Esophagus muscularis mucosa (tissue), 4 donors: ENCODE results near the gene G6PD.
"Not testable (repeated sequence)": the region's sequence is repeated elsewhere in the genome, so short reads cannot be mapped to it uniquely, and the experiment has no call there.

Experiments used
- CTCF ChIP-seq, 3 experiments: fragments of 200-600 bp in 2 of 3; fragments of 450-650 bp in 1 of 3; sonication (generic) in 2 of 3; IDR thresholded peaks; one replicate each; pipeline ENCODE4 v1.5.1; 2017 to 2019; ENCODE audit warnings: antibody characterized with exemption in 3 of 3, mild to moderate bottlenecking in 2 of 3, moderate library complexity in 1 of 3
- EP300 ChIP-seq: sonication (generic); formaldehyde crosslinking; IDR thresholded peaks from one replicate; pipeline ENCODE4 v1.6.1; 2017; ENCODE audit warnings: antibody characterized with exemption
- POLR2AphosphoS5 ChIP-seq, 2 donors: sonication (generic); formaldehyde crosslinking; IDR thresholded peaks; one replicate each; pipeline ENCODE4 v1.6.1; 2017; ENCODE audit warnings: antibody characterized with exemption in 2 of 2

GRCh38 chrX:154501423-154501822 lies 45.2 kb downstream of the G6PD start:
- TF ChIP-seq CTCF (IDR thresholded peaks at IDR 0.05); POLR2AphosphoS5 (IDR thresholded peaks at IDR 0.05); EP300: not testable (repeated sequence)
